Activated T-helper 17 cell treated with anti-CD3 and anti-CD28 coated beads, Interleukin-2, amount 50 U/mL, for 72 hours (primary cell): ENCODE data around the gene ANKRD13A. TPM values are rescaled to one million over a fixed set of nuclear protein-coding genes. Genes with fewer than 3 reads are reported as not detected.
"Not testable (repeated sequence)": the region's sequence is repeated elsewhere in the genome, so short reads cannot be mapped to it uniquely, and the experiment has no call there.

Source experiments
- ATAC-seq: fragments of 150-1000 bp; cut with Tn5 transposase; replicated peaks from 2 replicates; pipeline ENCODE4 v1.10.0; 2021; ENCODE audit warnings: mild to moderate bottlenecking, moderate library complexity
- H3K27ac Mint-ChIP-seq: one replicate; pipeline ENCODE4 v1.8.0; 2022; ENCODE audit warnings: mixed read lengths
- H3K27me3 Mint-ChIP-seq: one replicate; pipeline ENCODE4 v1.8.0; 2022; ENCODE audit warnings: mixed read lengths
- H3K36me3 Mint-ChIP-seq: one replicate; pipeline ENCODE4 v1.8.0; 2022; ENCODE audit warnings: low read depth, mild to moderate bottlenecking, mixed read lengths
- H3K4me1 Mint-ChIP-seq: one replicate; pipeline ENCODE4 v1.8.0; 2022; ENCODE audit warnings: mixed read lengths
- H3K4me3 Mint-ChIP-seq: one replicate; pipeline ENCODE4 v1.8.0; 2022; ENCODE audit warnings: mild to moderate bottlenecking, mixed read lengths
- H3K9me3 Mint-ChIP-seq: one replicate; pipeline ENCODE4 v1.8.0; 2022; ENCODE audit warnings: mixed read lengths
- total RNA-seq, 2 donors: library from RNA; stranded (reverse); gene quantifications; one replicate each; pipeline ENCODE4 v1.2.3, GENCODE V29; 2022

ANKRD13A gene
- total RNA-seq, 2 donors from 2014 or later = 61.4 to 68.5 TPM

DNA sequence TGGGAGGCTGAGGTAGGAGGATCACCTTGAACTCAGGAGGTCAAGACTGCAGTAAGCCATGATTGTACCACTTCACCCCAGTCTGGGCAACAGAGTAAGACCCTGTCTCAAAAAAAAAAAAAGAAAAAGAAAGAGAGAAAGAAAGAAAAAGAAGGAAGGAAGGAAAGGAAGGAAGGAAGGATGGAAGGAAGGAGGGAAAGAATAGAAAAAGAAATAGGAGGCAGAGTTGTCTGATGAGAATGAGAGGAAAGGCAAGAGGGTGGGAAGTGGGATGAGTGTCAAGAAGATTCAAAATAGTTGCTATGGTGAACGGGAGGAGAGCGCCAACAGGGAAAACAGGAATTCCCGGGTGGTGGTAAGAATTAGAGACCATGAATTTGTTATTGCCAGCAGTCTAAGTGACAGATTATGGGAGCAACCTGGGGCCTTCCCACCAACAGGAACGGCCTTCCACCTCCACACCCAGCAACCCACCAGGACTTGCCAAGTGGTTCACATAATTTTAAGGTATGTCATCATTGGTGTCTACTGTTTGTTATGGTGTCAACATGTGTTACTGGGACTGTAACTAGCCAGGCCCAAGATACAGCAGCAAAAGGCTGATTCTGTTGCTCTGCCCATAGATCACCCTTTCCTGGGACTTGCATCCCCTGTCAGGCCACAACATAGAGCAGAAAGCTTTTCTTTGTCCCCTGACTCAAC, 85.2 kb downstream of the ANKRD13A start:
- H3K27ac Mint-ChIP-seq = no peak overlapping the region
- no peak overlapping the region for H3K4me3 Mint-ChIP-seq
- H3K36me3 Mint-ChIP-seq = no peaks in the 10 kb centered on the region
- peaks cover 5% of the 10 kb centered on the region for H3K9me3 Mint-ChIP-seq
- H3K4me1 Mint-ChIP-seq = peaks cover 11% of the 10 kb centered on the region
- no peak for ATAC-seq
- peaks cover 6% of the 10 kb centered on the region for H3K27me3 Mint-ChIP-seq

DNA sequence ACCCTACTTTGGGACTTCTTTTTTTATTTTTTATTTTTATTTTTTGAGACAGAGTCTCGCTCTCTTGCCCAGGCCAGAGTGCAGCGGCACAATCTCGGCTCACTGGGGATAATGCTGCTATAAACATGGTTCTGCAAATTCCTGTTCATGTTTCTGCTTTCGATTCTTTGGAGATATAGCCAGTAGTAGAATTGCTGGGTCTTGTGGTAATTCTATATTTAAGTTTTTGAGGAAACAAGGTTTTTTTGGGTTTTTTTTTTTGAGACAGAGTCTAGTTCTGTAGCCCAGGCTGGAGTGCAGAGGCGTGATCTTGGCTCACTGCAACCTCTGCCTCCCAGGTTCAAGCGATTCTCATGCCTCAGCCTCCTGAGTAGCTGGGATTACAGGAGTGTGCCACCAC, 89.0 kb downstream of the ANKRD13A start:
- not testable (repeated sequence) for H3K4me3 Mint-ChIP-seq, ATAC-seq, H3K9me3 Mint-ChIP-seq, H3K36me3 Mint-ChIP-seq, H3K4me1 Mint-ChIP-seq, H3K27ac Mint-ChIP-seq
- H3K27me3 Mint-ChIP-seq = peaks cover 18% of the 10 kb centered on the region

- Mint-ChIP-seq H3K4me1 (no peaks in the 10 kb centered on the region), H3K36me3 (no peaks in the 10 kb centered on the region)
- ATAC-seq = no peak
These were observed 89.7 kb downstream of the ANKRD13A start for GRCh38 chr12:110088936-110089335.

More at GRCh38 chr12:110088936-110089335, 89.7 kb downstream of the ANKRD13A start:
- Mint-ChIP-seq H3K4me3 (no peak overlapping the region), H3K27me3 (peaks cover 18% of the 10 kb centered on the region), H3K9me3 (no peaks in the 10 kb centered on the region), H3K27ac (no peak overlapping the region)

Other genes with a start within 250 kb of the ANKRD13A start
- gene TRPV4, start 166.0 kb upstream of the ANKRD13A start, total RNA-seq = not detected
- gene GLTP, start 118.9 kb upstream of the ANKRD13A start, total RNA-seq = 10 to 100 TPM; 25.7 to 26.4 TPM
- gene TCHP, start 99.2 kb upstream of the ANKRD13A start, total RNA-seq = 10 to 100 TPM in 1 of 2 donors, 1 to 10 TPM in 1; 9.8 to 20.2 TPM
- gene GIT2, start 3.1 kb upstream of the ANKRD13A start, total RNA-seq = 10 to 100 TPM; 70.8 to 75.2 TPM
- 10 to 100 TPM in 1 of 2 donors, 1 to 10 TPM in 1; 9.9 to 16.3 TPM for gene C12orf76, start 49.1 kb downstream of the ANKRD13A start, total RNA-seq
- 1 to 10 TPM; 2.4 to 3.4 TPM for gene IFT81, start 124.9 kb downstream of the ANKRD13A start, total RNA-seq